AG04450 (cell line): ENCODE results near the gene ACVR1B. TPM values are rescaled to one million over a fixed set of nuclear protein-coding genes. Genes with fewer than 3 reads are reported as not detected.

ENCODE experiments used
- CTCF ChIA-PET: fragments of 300-600, 350-600 bp; formaldehyde crosslinking; extraction: SDS; loops from one replicate; lab custom pipeline; 2022; ENCODE audit warnings: antibody characterized with exemption, inconsistent platforms; lab: Charles Lee
- POLR2A ChIA-PET: fragments of 350-600 bp; formaldehyde crosslinking; extraction: SDS; loops from one replicate; lab custom pipeline; 2021; ENCODE audit warnings: antibody characterized with exemption, inconsistent platforms; lab: Yijun Ruan, JAX
- DNase-seq: peaks from one replicate; pipeline ENCODE4 v3.0.0-alpha.2; 2011; ENCODE audit warnings: low read depth, low spot score
- H3K27ac ChIP-seq: one replicate; pipeline ENCODE4 v1.5.1; 2012; ENCODE audit warnings: low read depth, low read length, control low read depth
- H3K27me3 ChIP-seq: one replicate; pipeline ENCODE4 v1.6.0; 2012; ENCODE audit warnings: low read length; ENCODE audit not compliant: control insufficient read depth, insufficient read depth
- H3K4me3 ChIP-seq: 2 replicates; pipeline ENCODE4 v1.5.1; 2011; ENCODE audit warnings: mild to moderate bottlenecking, low read depth, low read length, control low read depth
- H3K9me3 ChIP-seq: 2 replicates; pipeline ENCODE4 v1.5.1; 2012; ENCODE audit warnings: low read length; ENCODE audit not compliant: control insufficient read depth, insufficient read depth
- CTCF ChIP-seq: IDR thresholded peaks from 2 replicates; pipeline ENCODE4 v1.5.1; 2011; ENCODE audit warnings: low read depth, low read length, control low read depth, inconsistent platforms
- polyA plus RNA-seq: library from polyadenylated mRNA; depleted of rRNA; stranded (reverse); fragments of >200 nt; gene quantifications from 2 replicates; pipeline ENCODE4 v1.2.3, GENCODE V29; 2011

The ACVR1B gene
- polyA plus RNA-seq, 1 experiment: 16.4 TPM

GRCh38 chr12:51962737-51963136, 11.2 kb downstream of the ACVR1B start:
- POLR2A ChIA-PET: no interaction called here

GRCh38 chr12:51963477-51963876, 12.0 kb downstream of the ACVR1B start:
- DNase-seq: no peak

More at GRCh38 chr12:51962737-51963136, 11.2 kb downstream of the ACVR1B start:
- no peak overlapping the region for H3K27ac ChIP-seq
- no peak for TF ChIP-seq CTCF
- no peaks in the 10 kb centered on the region for H3K9me3 ChIP-seq
- CTCF ChIA-PET: interaction anchor here (0.6 to 4.4 kb wide), 8 partner anchors 8 to 120 kb away, joined by 3 to 33 read pairs (median 4); no protein-coding TSS in a partner anchor
- DNase-seq: no peak
- no peak overlapping the region for H3K4me3 ChIP-seq
- no peaks in the 10 kb centered on the region for H3K27me3 ChIP-seq

GRCh38 chr12:51969643-51970042, 18.1 kb downstream of the ACVR1B start:
- ChIA-PET POLR2A (no interaction called here), CTCF (interaction anchor here (0.7 to 3.2 kb wide), 9 partner anchors 9 to 75 kb away, joined by 3 to 33 read pairs (median 13); no protein-coding TSS in a partner anchor)
- Histone ChIP-seq H3K9me3 (no peaks in the 10 kb centered on the region), H3K4me3 (no peak overlapping the region), H3K27me3 (no peaks in the 10 kb centered on the region), H3K27ac (no peak overlapping the region)
- no peak for DNase-seq
- no peak for TF ChIP-seq CTCF

More at GRCh38 chr12:51963477-51963876, 12.0 kb downstream of the ACVR1B start:
- H3K9me3 ChIP-seq: no peaks in the 10 kb centered on the region
- H3K4me3 ChIP-seq: no peak overlapping the region
- no peak for TF ChIP-seq CTCF
- ChIA-PET CTCF (no interaction called here), POLR2A (no interaction called here)
- no peak overlapping the region for H3K27ac ChIP-seq
- no peaks in the 10 kb centered on the region for H3K27me3 ChIP-seq

- ChIA-PET POLR2A (no interaction called here), CTCF (interaction anchor here (0.6 to 3.2 kb wide), 17 partner anchors 10 to 271 kb away, joined by 3 to 33 read pairs (median 5); no protein-coding TSS in a partner anchor)
- TF ChIP-seq CTCF: peak; percentile 83
- Histone ChIP-seq H3K27me3 (no peaks in the 10 kb centered on the region), H3K9me3 (no peaks in the 10 kb centered on the region), H3K27ac (peak overlapping the region; percentile 79), H3K4me3 (peak overlapping the region; percentile 5; the same call in 1 of the 2 replicates)
- no peak for DNase-seq
Observed at GRCh38 chr12:51970904-51971646, 19.6 kb downstream of the ACVR1B start.
